BJ (cell line): ENCODE results near the gene ABCC3. TPM values are rescaled to one million over a fixed set of nuclear protein-coding genes. Genes with fewer than 3 reads are reported as not detected.
"Not testable (repeated sequence)": the region's sequence is repeated elsewhere in the genome, so short reads cannot be mapped to it uniquely, and the experiment has no call there.

ENCODE experiments used
- CTCF ChIA-PET: fragments of 350-600 bp; formaldehyde crosslinking; extraction: SDS; loops from one replicate; lab custom pipeline; 2021; ENCODE audit warnings: antibody characterized with exemption, inconsistent platforms; lab: Yijun Ruan, JAX
- POLR2A ChIA-PET: fragments of 300-600 bp; sonication (Branson Sonifier 250); formaldehyde crosslinking; extraction: SDS; loops from one replicate; lab custom pipeline; 2021; ENCODE audit warnings: antibody characterized with exemption; lab: Charles Lee
- DNase-seq: peaks from one replicate; pipeline ENCODE4 v3.0.0-alpha.2; 2011; ENCODE audit warnings: low read depth
- H3K27me3 ChIP-seq: 2 replicates; pipeline ENCODE4 v1.6.0; 2011; ENCODE audit warnings: low read length; ENCODE audit not compliant: control insufficient read depth, insufficient read depth
- H3K36me3 ChIP-seq: 2 replicates; pipeline ENCODE4 v1.5.1; 2011; ENCODE audit warnings: low read length; ENCODE audit not compliant: control insufficient read depth, insufficient read depth
- H3K4me3 ChIP-seq: 2 replicates; pipeline ENCODE4 v1.5.1; 2011; ENCODE audit warnings: low read depth, mild to moderate bottlenecking, control low read depth, low read length
- CTCF ChIP-seq: IDR thresholded peaks from 2 replicates; pipeline ENCODE4 v1.5.1; 2011; ENCODE audit warnings: low read depth, mild to moderate bottlenecking, control low read depth, inconsistent platforms, low read length, moderate library complexity; ENCODE audit not compliant: insufficient read depth
- polyA plus RNA-seq: library from polyadenylated mRNA; depleted of rRNA; stranded (reverse); fragments of >200 nt; gene quantifications from 2 replicates; pipeline ENCODE4 v1.2.3, GENCODE V29; 2011

ABCC3 gene
- polyA plus RNA-seq, 1 experiment, result 56.4 TPM

GRCh38 chr17:50703162-50703561 is 68.5 kb downstream of the ABCC3 start:
- TF ChIP-seq CTCF, result no peak
- no peaks in the 10 kb centered on the region for H3K27me3 ChIP-seq
- ChIA-PET POLR2A (no interaction called here), CTCF (interaction anchor here (3.9 to 6.6 kb wide), 3 partner anchors 8 to 152 kb away, joined by 17 to 32 read pairs (median 29); no protein-coding TSS in a partner anchor)
- peaks cover 6% of the 10 kb centered on the region for H3K36me3 ChIP-seq
- no peak overlapping the region for H3K4me3 ChIP-seq
- no peak for DNase-seq

GRCh38 chr17:50707289-50708049 is 72.8 kb downstream of the ABCC3 start, which contains the start of gene ANKRD40:
ANKRD40 (minus strand) TSS chr17:50707914; CDS start chr17:50707654, 260 bp downstream.
- Histone ChIP-seq H3K27me3 (no peaks in the 10 kb centered on the region), H3K4me3 (peak within 1 kb of the TSS; percentile 68), H3K36me3 (no peaks in the 10 kb centered on the region)
- DNase-seq, result peak; percentile 76
- CTCF ChIA-PET, result interaction anchor here (0.6 to 6.6 kb wide), 4 partner anchors 9 to 157 kb away, joined by 3 to 32 read pairs (median 3); no protein-coding TSS in a partner anchor
- POLR2A ChIA-PET, result interaction anchor here (1.0 kb wide), 1 partner anchor 10 kb away, joined by 7 read pairs; no protein-coding TSS in a partner anchor
- no peak for TF ChIP-seq CTCF

DNA sequence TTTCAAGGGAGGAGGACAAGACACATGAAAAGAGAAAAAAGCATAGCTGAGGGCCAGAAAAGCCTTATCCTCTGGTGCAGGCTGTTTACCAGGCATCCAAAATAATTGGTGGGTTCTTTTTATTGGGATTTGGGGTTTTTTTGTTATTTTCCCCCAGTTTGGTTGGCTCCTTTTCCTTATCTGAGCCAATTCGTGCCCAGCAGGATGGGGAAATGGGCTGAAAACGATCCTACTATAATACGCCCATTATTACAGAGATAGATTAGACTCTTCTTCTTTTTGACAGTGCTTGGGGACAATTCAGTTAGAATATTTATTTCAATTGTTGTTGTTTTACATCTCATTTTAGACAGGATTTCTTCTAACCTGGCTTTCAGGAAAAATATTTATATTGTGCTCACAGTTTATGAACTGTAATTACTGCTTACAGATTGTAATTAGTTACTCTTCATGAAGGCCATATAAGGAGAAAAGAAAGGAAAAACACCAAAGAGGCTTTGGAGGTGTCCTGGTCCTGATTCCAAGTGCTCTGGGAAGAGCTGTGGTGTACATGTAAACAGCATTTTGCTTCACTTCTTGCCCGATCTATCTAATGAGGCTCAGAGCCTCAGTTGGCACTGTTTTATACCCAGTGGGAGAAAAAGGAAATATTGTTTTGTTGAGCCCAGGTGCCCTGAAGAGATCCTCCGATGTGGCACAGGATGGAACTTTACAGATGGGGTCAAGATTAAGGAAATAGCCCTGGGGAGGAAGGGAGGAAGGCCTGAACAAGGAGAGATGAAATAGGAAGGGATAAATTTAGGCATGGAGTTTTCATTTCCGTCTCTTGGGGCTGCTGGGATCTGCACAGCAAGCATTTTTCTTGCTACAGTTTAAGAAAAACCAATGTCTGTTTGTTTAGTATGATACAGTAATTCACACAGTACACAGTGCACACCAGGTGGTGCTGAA is 73.6 kb downstream of the ABCC3 start:
- ChIA-PET CTCF (interaction anchor here (1.0 to 6.6 kb wide), 3 partner anchors 8 to 161 kb away, joined by 3 to 32 read pairs (median 5); no protein-coding TSS in a partner anchor), POLR2A (interaction anchor here (0.6 to 1.0 kb wide), 2 partner anchors 9 to 43 kb away, joined by 7 to 9 read pairs; no protein-coding TSS in a partner anchor)
- H3K4me3 ChIP-seq, result peak overlapping the region; percentile 68
- DNase-seq, result no peak
- no peaks in the 10 kb centered on the region for H3K36me3 ChIP-seq
- H3K27me3 ChIP-seq, result 0 out of 2 replicates have a peak, but pooled peaks cover 2% of the 10 kb centered on the region
- TF ChIP-seq CTCF, result no peak

- POLR2A ChIA-PET, result interaction anchor here (0.6 kb wide), 1 partner anchor 44 kb away, joined by 9 read pairs; no protein-coding TSS in a partner anchor
- H3K27me3 ChIP-seq, DNase-seq, H3K4me3 ChIP-seq, H3K36me3 ChIP-seq: not testable (repeated sequence)
- CTCF ChIA-PET, result interaction anchor here (0.5 to 6.6 kb wide), 4 partner anchors 14 to 162 kb away, joined by 3 to 32 read pairs (median 4); no protein-coding TSS in a partner anchor
Measured at GRCh38 chr17:50709053-50709452, 74.4 kb downstream of the ABCC3 start.

DNA sequence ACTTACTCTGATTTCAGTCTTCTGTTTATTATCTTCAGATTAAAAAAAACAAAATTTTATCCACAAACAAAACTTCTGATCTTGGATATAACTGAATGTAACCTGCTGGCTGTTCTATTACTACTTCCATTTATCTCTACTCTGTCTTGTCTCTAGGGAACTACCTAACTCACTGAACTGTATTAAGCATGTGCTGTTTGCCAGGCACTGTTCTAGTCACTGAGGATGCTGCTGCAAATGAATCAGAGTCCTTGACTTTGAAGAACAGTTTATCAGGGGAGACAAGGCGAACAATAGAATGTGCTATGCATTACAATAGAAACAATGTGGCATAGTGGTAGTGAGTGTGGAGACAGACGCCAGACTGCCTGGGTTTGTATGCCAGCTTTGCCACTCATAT is 75.3 kb downstream of the ABCC3 start:
- CTCF ChIA-PET, result no interaction called here
- POLR2A ChIA-PET, result no interaction called here
- no peak for DNase-seq
- Histone ChIP-seq H3K27me3 (0 out of 2 replicates have a peak, but pooled peaks cover 2% of the 10 kb centered on the region), H3K4me3 (no peak overlapping the region), H3K36me3 (no peaks in the 10 kb centered on the region)
- TF ChIP-seq CTCF, result no peak
